ENCODE results near the gene PAMR1.

DNA sequence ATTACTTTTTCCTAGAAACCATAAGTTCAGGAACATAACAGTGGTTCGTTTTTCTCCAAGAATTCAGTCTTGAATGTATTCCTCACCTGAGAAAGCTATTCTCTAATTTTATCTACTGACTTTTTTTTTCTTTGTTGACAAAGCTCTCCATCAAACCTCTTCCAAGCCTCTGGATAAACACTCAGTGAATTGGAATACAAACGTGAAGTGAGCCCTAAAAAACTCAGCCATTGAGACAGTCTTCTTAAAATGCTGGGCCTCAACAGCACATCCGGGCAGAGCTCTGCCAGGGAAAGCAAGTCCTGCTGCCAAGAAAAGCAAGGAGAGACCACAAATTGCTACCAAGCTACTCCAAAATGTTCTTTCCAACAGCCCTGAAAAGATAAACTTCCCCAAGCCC, 98.3 kb downstream of the PAMR1 start:
- TF ChIP-seq, protein P1, sequence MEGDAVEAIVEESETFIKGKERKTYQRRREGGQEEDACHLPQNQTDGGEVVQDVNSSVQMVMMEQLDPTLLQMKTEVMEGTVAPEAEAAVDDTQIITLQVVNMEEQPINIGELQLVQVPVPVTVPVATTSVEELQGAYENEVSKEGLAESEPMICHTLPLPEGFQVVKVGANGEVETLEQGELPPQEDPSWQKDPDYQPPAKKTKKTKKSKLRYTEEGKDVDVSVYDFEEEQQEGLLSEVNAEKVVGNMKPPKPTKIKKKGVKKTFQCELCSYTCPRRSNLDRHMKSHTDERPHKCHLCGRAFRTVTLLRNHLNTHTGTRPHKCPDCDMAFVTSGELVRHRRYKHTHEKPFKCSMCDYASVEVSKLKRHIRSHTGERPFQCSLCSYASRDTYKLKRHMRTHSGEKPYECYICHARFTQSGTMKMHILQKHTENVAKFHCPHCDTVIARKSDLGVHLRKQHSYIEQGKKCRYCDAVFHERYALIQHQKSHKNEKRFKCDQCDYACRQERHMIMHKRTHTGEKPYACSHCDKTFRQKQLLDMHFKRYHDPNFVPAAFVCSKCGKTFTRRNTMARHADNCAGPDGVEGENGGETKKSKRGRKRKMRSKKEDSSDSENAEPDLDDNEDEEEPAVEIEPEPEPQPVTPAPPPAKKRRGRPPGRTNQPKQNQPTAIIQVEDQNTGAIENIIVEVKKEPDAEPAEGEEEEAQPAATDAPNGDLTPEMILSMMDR (conservative IDR thresholded peaks at IDR 0.05; ENCODE audit: low read depth, low read length): no peak
- no peak for TF ChIP-seq EZH2 (IDR thresholded peaks at IDR 0.05; ENCODE audit: borderline replicate concordance, low read depth, low read length, poor library complexity, severe bottlenecking)

All from A673 (cell line).